Caki2 (cell line): ENCODE results near the gene TUT7. TPM values are rescaled to one million over a fixed set of nuclear protein-coding genes. Genes with fewer than 3 reads are reported as not detected.

Experiments used
- total RNA-seq: library from RNA; depleted of rRNA; stranded (reverse); fragments of >200 nt; shearing (Covaris generic); gene quantifications from 2 replicates; pipeline ENCODE4 v1.2.3, GENCODE V29; 2014; ENCODE audit warnings: low replicate concordance; rRNA removed

TUT7 gene
- total RNA-seq, 1 experiment from 2014 or later = 8.8 TPM

Other genes with a start within 250 kb of the TUT7 start
- gene C9orf153, start 94.8 kb downstream of the TUT7 start, total RNA-seq = not detected in 2 replicates
- 58.0 and 60.6 TPM in 2 replicates for gene ISCA1, start 71.9 kb downstream of the TUT7 start, total RNA-seq